Activated naive CD8-positive, alpha-beta T cell treated with anti-CD3 and anti-CD28 coated beads for 36 hours (primary cell): ENCODE results near the gene TRAM2. TPM values are rescaled to one million over a fixed set of nuclear protein-coding genes. Genes with fewer than 3 reads are reported as not detected.

ENCODE experiments used
- DNase-seq: peaks from one replicate; pipeline ENCODE4 v3.0.0; 2021
- H3K27ac Mint-ChIP-seq: one replicate; pipeline ENCODE4 v1.8.0; 2022; ENCODE audit warnings: mild to moderate bottlenecking, moderate library complexity, mixed read lengths
- H3K27me3 Mint-ChIP-seq: one replicate; pipeline ENCODE4 v1.8.0; 2022; ENCODE audit warnings: mild to moderate bottlenecking, mixed read lengths
- H3K36me3 Mint-ChIP-seq: one replicate; pipeline ENCODE4 v1.8.0; 2021; ENCODE audit warnings: mild to moderate bottlenecking, mixed read lengths
- H3K4me1 Mint-ChIP-seq: one replicate; pipeline ENCODE4 v1.8.0; 2021; ENCODE audit warnings: mixed read lengths
- H3K4me3 Mint-ChIP-seq: one replicate; pipeline ENCODE4 v1.8.0; 2022; ENCODE audit warnings: mild to moderate bottlenecking, moderate library complexity, mixed read lengths
- H3K9me3 Mint-ChIP-seq: one replicate; pipeline ENCODE4 v1.8.0; 2022; ENCODE audit warnings: mixed read lengths
- total RNA-seq, 2 experiments: library from RNA; stranded (reverse); gene quantifications; one replicate each; pipeline ENCODE4 v1.2.3, GENCODE V29; 2021

TRAM2 gene
- total RNA-seq, 2 experiments from 2014 or later = 1.6 to 2.0 TPM

- Mint-ChIP-seq H3K36me3 (no peaks in the 10 kb centered on the region), H3K4me3 (no peak overlapping the region), H3K27me3 (no peaks in the 10 kb centered on the region), H3K27ac (no peak overlapping the region), H3K9me3 (no peaks in the 10 kb centered on the region), H3K4me1 (peaks cover 26% of the 10 kb centered on the region)
- no peak for DNase-seq
Observed at GRCh38 chr6:52579006-52579660, 2.3 kb upstream of the TRAM2 start.

GRCh38 chr6:52577778-52578463, 1.1 kb upstream of the TRAM2 start:
- H3K27ac Mint-ChIP-seq = no peak overlapping the region
- peak overlapping the region; percentile 73 for H3K4me3 Mint-ChIP-seq
- H3K9me3 Mint-ChIP-seq = no peaks in the 10 kb centered on the region
- H3K36me3 Mint-ChIP-seq = no peaks in the 10 kb centered on the region
- H3K4me1 Mint-ChIP-seq = peaks cover 37% of the 10 kb centered on the region
- H3K27me3 Mint-ChIP-seq = no peaks in the 10 kb centered on the region
- DNase-seq = no peak

DNA sequence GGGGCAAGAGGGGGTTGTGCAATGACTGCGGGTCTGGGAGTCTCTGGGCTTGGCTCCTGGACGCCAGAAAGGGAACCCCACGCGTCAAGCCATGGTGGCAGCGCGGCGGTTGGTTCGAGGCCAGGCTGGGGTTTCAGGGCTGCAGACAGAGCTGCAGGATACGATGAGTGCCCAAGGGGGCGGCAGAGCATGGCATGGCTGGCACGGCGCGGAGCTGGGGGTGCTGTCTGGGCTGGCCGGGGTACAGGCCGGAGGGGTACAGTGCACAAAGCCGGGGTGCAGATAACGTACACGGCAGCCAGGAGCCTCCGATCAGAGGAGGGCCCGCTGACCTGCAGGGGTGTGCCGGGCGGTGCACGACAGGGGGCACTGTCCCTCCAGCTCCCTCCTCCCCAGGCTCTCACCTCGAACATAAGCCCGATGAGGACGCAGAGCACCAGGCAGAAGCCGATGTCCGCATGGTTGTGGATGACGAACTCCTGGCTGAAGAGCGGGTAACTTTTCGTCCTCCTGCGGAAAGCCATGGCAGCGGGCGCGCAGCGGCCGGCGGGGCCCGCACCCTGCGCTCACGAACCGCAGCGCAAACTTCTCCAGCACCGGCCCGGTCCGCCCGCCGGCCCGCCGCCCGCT, 353 bp downstream of the TRAM2 start:
- Mint-ChIP-seq H3K4me3 (peak overlapping the region; percentile 77), H3K27ac (peak overlapping the region; percentile 56), H3K4me1 (peaks cover 49% of the 10 kb centered on the region), H3K27me3 (no peaks in the 10 kb centered on the region), H3K9me3 (no peaks in the 10 kb centered on the region), H3K36me3 (no peaks in the 10 kb centered on the region)
- peak; percentile 68 for DNase-seq

GRCh38 chr6:52576054-52576391, 837 bp downstream of the TRAM2 start:
- Mint-ChIP-seq H3K4me3 (peak overlapping the region; percentile 77), H3K27ac (peak overlapping the region; percentile 42), H3K36me3 (no peaks in the 10 kb centered on the region), H3K4me1 (peaks cover 50% of the 10 kb centered on the region), H3K9me3 (no peaks in the 10 kb centered on the region), H3K27me3 (no peaks in the 10 kb centered on the region)
- DNase-seq = no peak

DNA sequence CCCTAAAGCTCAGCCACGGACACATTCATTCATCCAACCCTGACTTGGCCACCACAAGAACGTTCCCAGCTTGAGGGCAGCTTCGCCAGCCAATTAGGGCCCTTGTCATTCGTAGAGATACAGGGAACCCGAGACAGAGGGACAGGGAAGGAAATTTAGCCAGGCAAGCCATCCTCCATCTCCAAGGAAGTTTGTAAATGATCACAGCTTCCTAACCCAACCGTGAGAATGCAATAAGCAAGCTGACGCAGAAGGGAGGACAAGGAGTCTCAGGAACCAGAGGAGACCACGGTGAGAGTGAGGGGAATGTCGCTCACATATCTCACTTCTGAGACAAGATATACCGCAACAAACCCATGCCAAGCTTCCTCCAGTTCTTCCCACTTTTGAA, 1.4 kb downstream of the TRAM2 start:
- Mint-ChIP-seq H3K4me1 (peaks cover 50% of the 10 kb centered on the region), H3K27me3 (no peaks in the 10 kb centered on the region), H3K4me3 (peak overlapping the region; percentile 77), H3K36me3 (no peaks in the 10 kb centered on the region), H3K27ac (no peak overlapping the region), H3K9me3 (no peaks in the 10 kb centered on the region)
- DNase-seq = no peak

DNA sequence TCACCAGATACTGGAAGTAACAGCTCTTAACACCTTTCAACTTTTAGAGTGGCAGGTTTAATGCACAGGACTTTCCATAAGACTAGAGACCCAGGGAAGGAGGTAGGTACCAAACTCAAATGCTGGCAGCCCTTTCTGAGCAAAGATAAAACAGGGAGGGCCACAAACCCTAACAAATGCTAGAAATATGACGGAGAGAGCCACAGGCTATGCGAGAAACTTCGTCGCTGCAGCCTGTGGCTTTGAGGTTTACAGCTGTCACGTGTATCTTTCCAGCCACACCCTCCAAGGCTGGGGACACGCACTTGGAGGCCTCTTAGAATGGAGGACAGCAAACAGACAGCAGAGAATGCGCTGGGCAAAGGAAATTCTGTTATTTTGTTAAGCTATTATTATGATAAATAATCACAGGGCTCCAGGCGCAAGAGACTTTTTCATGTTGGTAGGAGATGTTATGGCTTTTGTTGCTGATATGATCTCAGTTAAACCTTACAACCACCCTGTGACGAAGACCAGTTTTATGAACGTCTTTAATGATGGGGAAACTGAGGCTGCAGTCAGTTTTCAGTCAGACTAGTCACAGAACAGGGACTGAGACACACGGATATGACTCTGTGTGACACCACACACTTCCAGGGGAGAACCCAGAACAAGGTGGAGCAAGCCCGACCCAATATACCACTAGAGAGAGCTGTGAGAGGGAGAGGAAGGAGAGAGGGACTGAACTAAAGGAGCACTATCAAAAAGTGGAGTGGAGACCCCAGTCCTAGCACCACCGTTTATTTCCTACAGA, 2.0 kb downstream of the TRAM2 start:
- Mint-ChIP-seq H3K4me3 (peak overlapping the region; percentile 51), H3K27me3 (no peaks in the 10 kb centered on the region), H3K36me3 (no peaks in the 10 kb centered on the region), H3K27ac (peak overlapping the region; percentile 43), H3K4me1 (peaks cover 50% of the 10 kb centered on the region), H3K9me3 (no peaks in the 10 kb centered on the region)
- DNase-seq = peak; percentile 57

DNA sequence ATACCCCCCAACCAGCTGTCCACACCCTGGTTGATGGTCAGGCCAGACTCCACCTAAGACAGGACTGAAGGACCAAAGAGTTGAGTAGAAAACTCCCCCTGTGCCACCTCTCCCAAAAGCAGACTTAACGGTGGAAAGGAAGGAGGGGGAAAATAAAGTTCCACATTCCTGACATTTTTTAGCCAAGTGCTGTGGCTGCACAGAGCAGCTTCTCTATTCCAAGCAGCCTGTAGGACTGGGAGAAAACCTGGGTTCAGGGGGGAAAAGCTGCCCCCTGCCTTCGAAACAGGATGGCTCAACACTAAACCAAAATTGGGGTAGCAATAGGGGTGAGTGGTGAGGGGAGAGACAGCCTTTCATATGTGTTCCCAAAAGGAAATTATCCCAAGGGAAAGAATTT, 3.6 kb downstream of the TRAM2 start:
- Mint-ChIP-seq H3K36me3 (no peaks in the 10 kb centered on the region), H3K9me3 (no peaks in the 10 kb centered on the region), H3K27ac (no peak overlapping the region), H3K27me3 (no peaks in the 10 kb centered on the region), H3K4me3 (no peak overlapping the region), H3K4me1 (peaks cover 50% of the 10 kb centered on the region)
- no peak for DNase-seq

GRCh38 chr6:52572536-52572935, 4.3 kb downstream of the TRAM2 start:
- Mint-ChIP-seq H3K27ac (no peak overlapping the region), H3K4me1 (peaks cover 51% of the 10 kb centered on the region), H3K9me3 (no peaks in the 10 kb centered on the region), H3K27me3 (no peaks in the 10 kb centered on the region), H3K4me3 (no peak overlapping the region), H3K36me3 (no peaks in the 10 kb centered on the region)
- DNase-seq = no peak

- no peak overlapping the region for H3K27ac Mint-ChIP-seq
- no peaks in the 10 kb centered on the region for H3K9me3 Mint-ChIP-seq
- no peaks in the 10 kb centered on the region for H3K27me3 Mint-ChIP-seq
- no peak overlapping the region for H3K4me3 Mint-ChIP-seq
- peaks cover 53% of the 10 kb centered on the region for H3K4me1 Mint-ChIP-seq
- no peaks in the 10 kb centered on the region for H3K36me3 Mint-ChIP-seq
- DNase-seq = no peak
Observed at GRCh38 chr6:52571099-52571755, 5.6 kb downstream of the TRAM2 start.

- no peak for DNase-seq
- no peak overlapping the region for H3K4me3 Mint-ChIP-seq
- no peaks in the 10 kb centered on the region for H3K36me3 Mint-ChIP-seq
- H3K9me3 Mint-ChIP-seq = no peaks in the 10 kb centered on the region
- no peaks in the 10 kb centered on the region for H3K27me3 Mint-ChIP-seq
- no peak overlapping the region for H3K27ac Mint-ChIP-seq
- H3K4me1 Mint-ChIP-seq = peaks cover 52% of the 10 kb centered on the region
Observed at GRCh38 chr6:52570291-52570700, 6.6 kb downstream of the TRAM2 start.

GRCh38 chr6:52568320-52568719, 8.5 kb downstream of the TRAM2 start:
- H3K4me3 Mint-ChIP-seq = no peak overlapping the region
- H3K4me1 Mint-ChIP-seq = peaks cover 34% of the 10 kb centered on the region
- H3K27ac Mint-ChIP-seq = no peak overlapping the region
- H3K27me3 Mint-ChIP-seq = no peaks in the 10 kb centered on the region
- H3K9me3 Mint-ChIP-seq = no peaks in the 10 kb centered on the region
- no peaks in the 10 kb centered on the region for H3K36me3 Mint-ChIP-seq
- DNase-seq = no peak

DNA sequence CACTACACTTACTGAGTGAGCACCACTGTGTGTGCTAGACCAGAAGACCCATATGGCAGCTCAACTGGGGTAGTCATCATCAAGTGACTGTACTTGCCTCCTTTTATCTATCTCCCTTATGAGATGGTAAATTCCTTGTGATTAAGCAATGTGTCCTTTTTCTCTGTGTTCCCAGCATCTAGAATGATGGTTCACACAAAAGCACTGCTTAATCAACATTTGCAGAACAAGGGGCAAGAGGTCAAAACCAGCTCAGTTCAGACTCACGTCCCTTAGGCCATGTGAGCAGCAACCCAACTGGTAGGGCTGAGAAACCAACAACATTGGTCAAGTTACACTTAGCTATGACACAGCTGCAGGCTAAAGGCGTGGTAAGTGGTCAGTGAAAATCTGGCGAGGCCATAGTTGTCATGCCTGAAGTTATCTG, 10.0 kb downstream of the TRAM2 start:
- no peaks in the 10 kb centered on the region for H3K27me3 Mint-ChIP-seq
- H3K4me1 Mint-ChIP-seq = peaks cover 25% of the 10 kb centered on the region
- no peak overlapping the region for H3K27ac Mint-ChIP-seq
- no peak overlapping the region for H3K4me3 Mint-ChIP-seq
- H3K9me3 Mint-ChIP-seq = no peaks in the 10 kb centered on the region
- no peaks in the 10 kb centered on the region for H3K36me3 Mint-ChIP-seq
- DNase-seq = no peak

DNA sequence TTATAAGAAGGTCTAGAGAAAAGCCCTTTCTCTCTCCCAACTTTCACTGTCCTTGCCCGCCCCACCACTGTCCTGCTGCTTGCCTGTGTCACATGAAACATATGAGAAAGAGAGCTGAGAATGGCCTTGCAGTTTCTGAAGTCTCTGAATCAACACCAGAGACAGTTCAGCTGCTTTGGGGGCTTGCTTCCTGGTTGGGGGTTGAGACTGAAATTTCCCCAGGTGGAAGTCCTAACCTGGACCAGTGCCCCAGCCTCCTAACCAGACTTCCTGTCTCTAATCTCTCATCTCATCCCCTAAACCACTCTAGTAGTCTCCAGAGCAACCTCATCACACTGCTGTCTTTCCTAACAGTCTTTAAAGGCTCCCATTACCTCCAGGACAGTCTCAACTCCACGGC, 10.7 kb downstream of the TRAM2 start:
- Mint-ChIP-seq H3K4me1 (peaks cover 20% of the 10 kb centered on the region), H3K9me3 (no peaks in the 10 kb centered on the region), H3K27ac (no peak overlapping the region), H3K27me3 (no peaks in the 10 kb centered on the region), H3K36me3 (no peaks in the 10 kb centered on the region), H3K4me3 (no peak overlapping the region)
- no peak for DNase-seq

GRCh38 chr6:52564856-52565255, 12.0 kb downstream of the TRAM2 start:
- H3K27me3 Mint-ChIP-seq = no peaks in the 10 kb centered on the region
- H3K36me3 Mint-ChIP-seq = no peaks in the 10 kb centered on the region
- no peaks in the 10 kb centered on the region for H3K9me3 Mint-ChIP-seq
- no peak overlapping the region for H3K4me3 Mint-ChIP-seq
- H3K4me1 Mint-ChIP-seq = peaks cover 20% of the 10 kb centered on the region
- H3K27ac Mint-ChIP-seq = no peak overlapping the region
- DNase-seq = no peak

DNA sequence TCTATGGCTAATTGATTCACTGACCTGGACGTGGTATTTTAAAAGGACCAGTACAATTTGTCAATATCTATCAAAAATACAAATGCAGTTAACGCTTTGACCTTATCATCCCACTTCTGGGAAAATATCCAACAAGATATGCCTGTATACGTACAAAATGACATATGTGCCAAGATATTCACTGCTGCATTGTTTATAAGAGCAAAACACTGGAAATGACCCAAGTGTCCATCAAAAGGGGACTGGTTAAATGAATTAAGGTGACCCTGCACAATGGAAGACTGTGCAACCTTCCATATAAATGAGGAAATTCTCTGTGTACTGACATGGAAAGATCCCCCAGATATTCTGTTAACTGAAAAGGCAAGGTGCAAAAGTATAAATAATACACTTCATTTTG, 13.9 kb downstream of the TRAM2 start:
- no peaks in the 10 kb centered on the region for H3K36me3 Mint-ChIP-seq
- no peak for DNase-seq
- no peak overlapping the region for H3K27ac Mint-ChIP-seq
- no peaks in the 10 kb centered on the region for H3K27me3 Mint-ChIP-seq
- H3K4me3 Mint-ChIP-seq = no peak overlapping the region
- peaks cover 17% of the 10 kb centered on the region for H3K4me1 Mint-ChIP-seq
- no peaks in the 10 kb centered on the region for H3K9me3 Mint-ChIP-seq
